Endodermal cell (in vitro differentiated cells): ENCODE data around the gene CTIF. TPM values are rescaled to one million over a fixed set of nuclear protein-coding genes. Genes with fewer than 3 reads are reported as not detected.
"Not testable (repeated sequence)": the region's sequence is repeated elsewhere in the genome, so short reads cannot be mapped to it uniquely, and the experiment has no call there.

ENCODE experiments used
- DNase-seq: peaks from one replicate; pipeline ENCODE4 v3.0.0-alpha.2; 2017
- H3K27ac ChIP-seq: 2 replicates; pipeline ENCODE4 v1.5.1; 2013; ENCODE audit warnings: mild to moderate bottlenecking, low read depth, low read length, moderate library complexity
- H3K27me3 ChIP-seq: 2 replicates; pipeline ENCODE4 v1.6.1; 2013; ENCODE audit warnings: mild to moderate bottlenecking, low read length, moderate library complexity; ENCODE audit not compliant: insufficient read depth, control insufficient read depth, poor library complexity, severe bottlenecking
- H3K36me3 ChIP-seq: 2 replicates; pipeline ENCODE4 v1.7.0; 2013; ENCODE audit warnings: mild to moderate bottlenecking, low read length, moderate library complexity; ENCODE audit not compliant: control insufficient read depth, insufficient read depth
- H3K4me1 ChIP-seq: one replicate; pipeline ENCODE4 v1.7.0; 2013; ENCODE audit warnings: low read length; ENCODE audit not compliant: control insufficient read depth, insufficient read depth
- H3K4me3 ChIP-seq: 2 replicates; pipeline ENCODE4 v1.5.1; 2013; ENCODE audit warnings: mild to moderate bottlenecking, low read length, moderate library complexity
- H3K9ac ChIP-seq: 2 replicates; pipeline ENCODE4 v1.6.1; 2013; ENCODE audit warnings: mild to moderate bottlenecking, low read length, moderate library complexity; ENCODE audit not compliant: poor library complexity, severe bottlenecking; ENCODE audit errors: extremely low read depth
- H3K9me3 ChIP-seq: 2 replicates; pipeline ENCODE4 v1.6.1; 2013; ENCODE audit warnings: mild to moderate bottlenecking, low read length, moderate library complexity; ENCODE audit not compliant: control insufficient read depth
- H3K27ac Mint-ChIP-seq: 2 replicates; pipeline ENCODE4 v1.8.0; 2020; ENCODE audit warnings: mixed read lengths
- H3K27me3 Mint-ChIP-seq: 2 replicates; pipeline ENCODE4 v1.8.0; 2021; ENCODE audit warnings: mild to moderate bottlenecking, mixed read lengths; ENCODE audit not compliant: insufficient read depth
- H3K36me3 Mint-ChIP-seq: 2 replicates; pipeline ENCODE4 v1.8.0; 2020; ENCODE audit warnings: low read depth, mixed read lengths
- H3K4me1 Mint-ChIP-seq: 2 replicates; pipeline ENCODE4 v1.8.0; 2020; ENCODE audit warnings: mixed read lengths
- H3K4me3 Mint-ChIP-seq: 2 replicates; pipeline ENCODE4 v1.8.0; 2020; ENCODE audit warnings: mild to moderate bottlenecking, moderate library complexity, mixed read lengths
- H3K9me3 Mint-ChIP-seq: 2 replicates; pipeline ENCODE4 v1.8.0; 2020; ENCODE audit warnings: mild to moderate bottlenecking, mixed read lengths
- CTCF ChIP-seq: fragments of 200-600 bp; sonication (generic); conservative IDR thresholded peaks from 2 replicates; pipeline ENCODE4 v1.5.0; 2021; ENCODE audit warnings: antibody characterized with exemption, mild to moderate bottlenecking
- WGBS, 2 experiments: methylation state at CpG; one replicate each; pipeline versions ENCODE4 v1.1.5 to v1.1.7; 2013; ENCODE audit warnings: missing lambda C conversion rate in 2 of 2, mixed read lengths in 1 of 2; ENCODE audit not compliant: insufficient coverage in 1 of 2, insufficient read length in 1 of 2; 5-methylcytosine and 5-hydroxymethylcytosine counted together
- total RNA-seq, 2 donors: library from RNA; stranded (reverse); fragmentation: NEBNext Ultra II Directional in 1 of 2; extraction: Animal tissue kit (Norgen Biotek cat#: 25700) in 1 of 2; gene quantifications; 2 replicates in 1 of 2; 3 replicates in 1 of 2; pipeline ENCODE4 v1.2.1, GENCODE V29; 2021

Gene CTIF
- total RNA-seq, 2 donors from 2014 or later, result 33.8 to 41.6 TPM

- no peaks in the 10 kb centered on the region for H3K9me3 Mint-ChIP-seq
- Histone ChIP-seq H3K36me3 (peaks cover 19% of the 10 kb centered on the region), H3K4me3 (peak overlapping the region; percentile 51), H3K4me1 (peaks cover 12% of the 10 kb centered on the region), H3K9ac (no peak overlapping the region), H3K9me3 (peaks cover 9% of the 10 kb centered on the region), H3K27me3 (no peaks in the 10 kb centered on the region), H3K27ac (no peak overlapping the region)
- H3K27ac Mint-ChIP-seq, result no peak overlapping the region
- peaks cover 18% of the 10 kb centered on the region for H3K36me3 Mint-ChIP-seq
- no peak overlapping the region for H3K4me3 Mint-ChIP-seq
- peaks cover 3% of the 10 kb centered on the region for H3K4me1 Mint-ChIP-seq
- WGBS, 2 experiments, result 93 to 100% methylated on average over 9 to 10 of the region's 10 CpGs
- H3K27me3 Mint-ChIP-seq, result no peaks in the 10 kb centered on the region
- TF ChIP-seq CTCF, result no peak
- no peak for DNase-seq
Measured at GRCh38 chr18:48715711-48716361, 177.0 kb downstream of the CTIF start.

- H3K36me3 Mint-ChIP-seq, result peaks cover 21% of the 10 kb centered on the region
- H3K4me3 Mint-ChIP-seq, H3K9ac ChIP-seq, H3K27ac Mint-ChIP-seq, H3K4me1 Mint-ChIP-seq, H3K4me3 ChIP-seq, H3K9me3 ChIP-seq, H3K27me3 ChIP-seq, DNase-seq, H3K27ac ChIP-seq, H3K27me3 Mint-ChIP-seq, H3K9me3 Mint-ChIP-seq: not testable (repeated sequence)
- H3K36me3 ChIP-seq, result peaks cover 19% of the 10 kb centered on the region
- WGBS, 2 experiments, result 93 to 100% methylated on average over 5 to 7 of the region's 9 CpGs
- H3K4me1 ChIP-seq, result peaks cover 12% of the 10 kb centered on the region
Measured at GRCh38 chr18:48717227-48717626, 178.4 kb downstream of the CTIF start.

- Histone ChIP-seq H3K27me3 (no peaks in the 10 kb centered on the region), H3K4me3 (no peak overlapping the region), H3K4me1 (peaks cover 12% of the 10 kb centered on the region), H3K27ac (no peak overlapping the region), H3K9me3 (peaks cover 9% of the 10 kb centered on the region), H3K9ac (no peak overlapping the region), H3K36me3 (peaks cover 19% of the 10 kb centered on the region)
- no peak overlapping the region for H3K27ac Mint-ChIP-seq
- peaks cover 3% of the 10 kb centered on the region for H3K4me1 Mint-ChIP-seq
- no peaks in the 10 kb centered on the region for H3K27me3 Mint-ChIP-seq
- H3K36me3 Mint-ChIP-seq, result peaks cover 20% of the 10 kb centered on the region
- H3K9me3 Mint-ChIP-seq, result no peaks in the 10 kb centered on the region
- no peak for DNase-seq
- 97 to 100% methylated on average over 9 to 10 of the region's 10 CpGs for WGBS, 2 experiments
- H3K4me3 Mint-ChIP-seq, result no peak overlapping the region
- TF ChIP-seq CTCF, result no peak
Measured at GRCh38 chr18:48718251-48718959, 179.6 kb downstream of the CTIF start.
